Activated CD4-positive, alpha-beta T cell treated with anti-CD3 and anti-CD28 coated beads, Interleukin-2, Interleukin-6, amounts not matched to agents 100 ng/mL and 50 ng/mL, durations not matched to agents 16 hours and 8 hours (primary cell): Measurements from ENCODE around the gene ALDOB.

ENCODE experiments used
- DNase-seq: peaks from one replicate; pipeline ENCODE4 v3.0.0-alpha.2; 2020

The ALDOB gene

GRCh38 chr9:101381833-101382342 lies 53.7 kb downstream of the ALDOB start:
- no peak for DNase-seq

GRCh38 chr9:101381118-101381517 lies 54.5 kb downstream of the ALDOB start:
- no peak for DNase-seq

GRCh38 chr9:101380295-101380694 lies 55.3 kb downstream of the ALDOB start:
- DNase-seq, result no peak

- DNase-seq, result no peak
These were observed 59.3 kb downstream of the ALDOB start for GRCh38 chr9:101376111-101376848.

- no peak for DNase-seq
These were observed 60.0 kb downstream of the ALDOB start for GRCh38 chr9:101375546-101375945.

GRCh38 chr9:101372327-101373118 lies 63.1 kb downstream of the ALDOB start:
- DNase-seq, result no peak

GRCh38 chr9:101371813-101372212 lies 63.8 kb downstream of the ALDOB start:
- DNase-seq, result no peak
